NK-92 treated with Interleukin-12 subunit alpha and Interleukin-12 subunit beta, amount 100 ng/mL, for 24 hours (cell line): ENCODE measurements around the gene PRSS53.

Experiments
- DNase-seq: peaks from one replicate; lab custom pipeline; 2025; lab: John Stamatoyannopoulos, UW

PRSS53 gene

GRCh38 chr16:31077592-31078396, 10.9 kb downstream of the PRSS53 start:
- no peak for DNase-seq

DNA sequence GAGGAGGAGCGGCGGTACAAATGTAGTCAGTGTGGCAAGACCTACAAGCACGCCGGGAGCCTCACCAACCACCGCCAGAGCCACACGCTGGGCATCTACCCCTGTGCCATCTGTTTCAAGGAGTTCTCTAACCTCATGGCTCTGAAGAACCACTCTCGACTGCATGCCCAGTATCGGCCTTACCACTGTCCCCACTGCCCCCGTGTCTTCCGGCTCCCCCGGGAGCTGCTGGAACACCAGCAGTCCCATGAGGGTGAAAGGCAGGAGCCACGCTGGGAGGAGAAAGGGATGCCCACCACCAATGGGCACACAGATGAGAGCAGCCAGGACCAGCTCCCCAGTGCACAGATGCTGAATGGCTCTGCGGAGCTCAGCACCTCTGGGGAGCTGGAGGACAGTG, 11.7 kb downstream of the PRSS53 start:
- no peak for DNase-seq

- no peak for DNase-seq
Observed at GRCh38 chr16:31076319-31076718, 12.4 kb downstream of the PRSS53 start.

GRCh38 chr16:31074814-31075183, 13.9 kb downstream of the PRSS53 start:
- no peak for DNase-seq

DNA sequence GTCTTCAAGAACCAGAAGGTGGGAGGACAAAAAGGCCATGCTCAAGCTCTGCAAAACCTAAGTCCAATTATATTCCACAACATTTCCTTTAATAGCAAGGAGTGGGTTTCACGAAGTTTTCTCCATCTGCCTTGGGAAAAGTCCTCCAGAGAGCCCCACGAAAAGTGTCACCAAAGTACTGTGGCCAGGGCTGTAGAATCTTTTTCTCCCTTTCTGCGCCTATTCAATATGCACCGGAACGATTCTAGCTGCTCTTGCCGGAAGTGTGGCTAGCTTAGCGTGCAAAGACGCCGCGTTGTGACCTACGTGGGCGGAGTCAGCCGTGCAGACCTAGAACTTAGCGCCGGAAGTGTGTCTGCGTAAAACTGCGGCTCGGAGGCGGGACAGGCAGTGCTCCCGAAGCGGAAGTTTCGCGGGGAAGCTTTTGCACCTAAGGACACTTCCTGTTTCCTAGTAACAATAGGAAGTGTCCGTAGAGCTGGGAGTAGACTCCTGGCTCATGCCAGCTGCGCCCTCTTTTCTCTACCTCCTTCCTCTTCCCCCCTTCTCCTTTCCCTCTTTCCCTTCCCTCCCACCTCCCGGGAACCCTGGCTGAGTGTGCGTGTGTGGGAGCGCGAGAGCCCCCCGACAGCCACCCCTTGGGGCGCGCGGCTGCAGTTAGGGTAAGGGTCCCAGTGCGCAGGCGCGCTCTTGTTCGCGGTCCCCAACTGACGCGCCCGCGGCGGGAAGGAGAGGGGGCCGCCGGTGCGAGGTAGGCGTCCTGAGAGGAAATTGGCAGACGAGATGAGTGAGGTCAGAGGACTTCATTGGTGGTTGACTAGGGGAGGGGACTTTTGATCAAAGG, 14.6 kb downstream of the PRSS53 start, which contains the start of the genes ZNF646 and ZNF668:
TSS of gene ZNF646 (plus strand) at position 453 of the 844 bp plus-strand sequence. CDS start 1,903 bp downstream, outside the sequence.
TSS of gene ZNF668 (minus strand) at position 271 of the 844 bp plus-strand sequence. CDS start 9,781 bp downstream, outside the sequence.
- peak; percentile 98 for DNase-seq

DNA sequence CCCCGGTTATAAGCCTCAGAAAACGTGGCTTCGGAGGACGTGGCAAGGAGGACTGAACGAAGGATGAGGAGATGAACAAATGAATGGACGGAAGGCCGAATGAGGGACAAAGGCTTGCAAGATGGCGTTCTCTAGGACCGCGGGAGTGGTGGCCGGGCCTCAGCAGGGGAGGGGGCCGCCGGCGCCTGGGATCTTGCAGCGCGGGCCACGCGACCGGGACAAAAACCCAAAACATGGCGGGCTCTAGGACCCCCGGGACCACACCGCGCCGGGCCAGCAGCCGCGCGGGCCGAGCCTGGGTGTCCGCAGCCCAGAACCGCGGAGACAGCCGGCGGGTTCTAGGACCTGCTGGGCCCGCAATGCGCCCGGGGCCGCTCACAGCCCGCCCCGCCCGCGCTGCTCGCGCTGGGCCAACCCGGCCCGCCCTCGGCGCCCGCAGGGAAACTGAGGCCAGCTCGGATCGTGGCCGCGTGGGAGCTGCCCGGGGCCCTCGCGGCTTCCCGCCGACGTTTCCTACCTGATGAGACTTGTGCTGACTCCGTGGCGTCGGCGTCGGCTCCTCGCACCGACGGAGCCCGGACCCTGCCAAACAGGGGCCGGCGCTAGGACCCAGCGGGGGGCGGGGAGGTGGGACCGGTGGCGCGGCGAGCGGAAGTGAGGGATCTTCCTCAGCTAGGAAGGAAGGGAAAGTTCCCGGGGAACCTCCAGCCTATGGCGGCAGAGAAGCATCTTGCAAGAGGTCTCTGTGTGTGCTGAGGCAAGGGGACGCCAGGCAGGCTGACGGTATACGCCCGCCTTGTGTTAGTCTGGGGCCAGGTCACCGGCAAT, 15.4 kb downstream of the PRSS53 start:
- DNase-seq = peak; percentile 87

DNA sequence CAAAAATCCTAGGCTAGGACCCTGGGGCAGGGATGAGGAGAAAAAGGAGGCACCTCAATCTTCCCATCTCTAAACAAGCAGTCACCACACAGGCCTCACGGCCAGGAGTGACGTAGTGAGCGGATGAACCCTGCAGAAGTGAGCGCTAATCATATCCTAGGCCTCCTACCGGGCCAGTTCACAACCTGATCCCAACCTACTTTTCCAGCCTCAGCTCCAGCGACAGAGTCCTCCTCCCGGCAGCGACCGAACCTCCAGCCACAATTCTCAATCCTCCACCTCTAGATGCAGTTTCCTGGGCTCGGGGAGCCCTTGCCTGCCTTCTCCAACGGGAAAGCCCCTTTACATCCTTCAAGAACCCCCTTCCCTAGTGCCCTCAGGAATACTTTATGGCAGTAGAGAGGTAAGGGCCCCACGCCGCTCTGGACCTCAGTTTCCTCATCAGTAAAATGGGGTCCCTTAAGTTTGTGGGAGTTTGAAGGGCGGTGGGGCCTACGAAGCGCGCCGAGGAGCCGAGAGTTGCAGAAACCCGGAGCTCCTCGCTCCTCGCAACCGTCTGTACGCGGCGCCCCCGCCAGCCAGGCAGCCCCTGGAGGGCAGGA, 16.1 kb downstream of the PRSS53 start:
- no peak for DNase-seq

DNA sequence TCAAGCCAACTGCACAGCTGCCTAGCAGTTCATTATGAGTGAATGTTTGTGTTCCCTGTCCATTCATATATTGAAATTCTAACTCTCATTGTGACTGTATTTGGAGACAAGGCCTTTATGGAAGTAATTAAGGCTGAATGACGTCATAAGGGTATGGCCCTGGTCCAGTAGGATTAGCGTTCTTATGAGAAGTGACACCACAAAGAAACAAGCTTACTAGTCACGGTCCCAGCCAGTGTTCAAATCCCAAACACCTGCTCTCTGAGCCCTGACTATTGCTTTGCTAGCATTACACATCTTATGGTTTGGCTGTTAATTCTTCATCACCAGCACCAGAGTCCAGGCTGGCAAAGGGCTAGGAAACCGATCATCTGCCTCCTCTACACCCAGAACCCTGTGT, 16.9 kb downstream of the PRSS53 start:
- DNase-seq = no peak

DNA sequence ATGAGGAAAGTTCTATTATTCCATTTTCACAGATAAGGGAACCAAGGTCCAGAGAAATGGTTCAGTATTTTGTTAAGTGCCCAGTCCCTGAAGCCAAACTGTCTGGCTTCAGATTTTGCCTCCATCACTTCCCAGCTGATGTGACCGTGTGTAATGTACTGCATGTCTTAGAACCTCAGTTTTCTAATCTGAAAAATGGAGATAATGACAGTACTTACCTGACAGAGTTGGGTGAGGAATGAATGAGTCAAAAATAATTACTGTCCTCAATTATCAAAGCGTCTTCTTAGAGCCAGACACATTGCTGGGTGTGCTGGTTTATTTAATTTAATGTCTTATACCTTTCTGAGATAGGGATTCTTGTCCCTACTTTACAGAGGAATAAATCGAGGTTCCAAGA, 21.4 kb downstream of the PRSS53 start:
- no peak for DNase-seq

DNA sequence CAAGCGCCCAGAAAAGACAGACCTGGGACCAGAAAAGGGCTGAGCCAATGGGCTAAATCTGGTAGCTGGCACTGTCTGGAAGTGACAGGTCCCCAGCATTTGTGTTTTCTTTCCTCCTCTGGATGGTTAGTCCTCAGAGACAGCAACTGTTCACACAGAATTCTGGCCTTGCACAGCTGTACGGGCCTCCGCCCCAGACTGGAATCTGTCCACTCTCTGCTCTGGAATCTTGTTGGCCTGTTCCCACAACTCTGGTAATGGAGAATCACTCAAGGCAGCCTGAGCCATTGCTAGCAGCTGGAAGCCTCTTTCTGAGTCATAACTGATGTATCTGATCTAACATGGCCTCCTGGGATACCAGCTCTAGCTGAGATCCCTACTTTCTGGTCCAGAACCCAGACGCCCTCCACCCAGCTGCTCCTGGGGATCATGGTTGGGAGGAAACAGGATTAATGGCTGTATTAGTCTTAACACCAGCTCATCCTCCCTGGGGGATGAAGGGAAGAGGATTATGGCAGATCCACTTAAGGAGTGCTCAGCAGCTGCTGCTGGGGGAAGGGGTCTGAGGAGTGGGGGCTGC, 23.8 kb downstream of the PRSS53 start:
- no peak for DNase-seq

DNA sequence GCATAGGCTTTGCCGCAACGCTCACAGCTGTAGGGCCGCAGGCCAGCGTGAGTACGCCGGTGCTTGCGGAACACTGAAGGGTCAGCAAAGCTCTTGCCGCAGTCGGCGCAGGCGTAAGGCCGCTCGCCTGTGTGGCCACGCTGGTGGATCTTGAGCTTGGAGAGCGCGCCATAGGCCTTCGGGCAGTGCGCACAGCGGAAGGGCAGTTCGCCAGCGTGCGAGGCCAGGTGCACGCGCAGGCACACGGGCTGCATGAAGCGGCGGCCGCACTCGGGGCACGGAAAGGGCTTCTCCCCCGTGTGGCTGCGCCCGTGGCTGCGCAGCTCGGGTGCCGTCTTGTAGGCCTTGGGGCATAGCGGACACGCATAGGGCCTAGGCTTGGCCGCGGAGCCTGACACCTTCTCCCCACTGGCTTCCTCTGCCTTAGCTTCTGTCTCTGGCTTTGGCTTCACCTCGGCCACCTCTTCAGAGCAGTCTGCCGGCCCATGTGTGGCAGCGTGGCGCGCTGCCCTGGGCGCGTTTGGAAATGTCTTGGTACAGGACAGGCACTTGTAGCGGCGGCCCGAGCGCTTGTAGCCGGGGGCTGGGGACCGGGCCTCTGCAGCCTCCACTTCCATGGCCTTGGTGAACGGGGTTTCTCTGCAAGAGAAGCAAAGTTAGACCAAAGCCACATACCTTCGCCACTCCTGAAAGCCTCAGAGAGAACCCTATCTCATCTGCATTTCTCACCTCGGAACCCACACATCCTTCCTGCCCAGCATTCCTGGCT, 24.7 kb downstream of the PRSS53 start:
- no peak for DNase-seq

DNA sequence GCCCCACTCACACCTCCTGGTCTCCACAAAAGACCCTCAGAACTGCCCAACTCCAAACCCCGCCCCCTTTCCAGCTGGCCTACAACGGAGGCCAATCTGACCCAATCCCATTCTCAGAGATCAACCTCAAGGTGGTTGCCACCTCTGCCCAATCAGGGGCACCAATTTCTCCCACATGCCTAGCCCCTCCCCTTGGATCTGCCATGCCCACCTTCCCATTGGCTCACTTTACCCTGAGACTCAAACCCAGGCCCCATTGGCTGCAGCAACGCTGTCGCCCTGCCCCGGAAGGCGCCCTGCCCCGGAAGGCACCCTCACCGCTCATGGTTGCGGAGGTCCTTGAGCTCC, 25.3 kb downstream of the PRSS53 start:
- DNase-seq = no peak

GRCh38 chr16:31061813-31062440, 26.8 kb downstream of the PRSS53 start:
- no peak for DNase-seq

- no peak for DNase-seq
Observed at GRCh38 chr16:31061126-31061812, 27.5 kb downstream of the PRSS53 start.

GRCh38 chr16:31055613-31056012, 33.1 kb downstream of the PRSS53 start:
- DNase-seq = no peak

DNA sequence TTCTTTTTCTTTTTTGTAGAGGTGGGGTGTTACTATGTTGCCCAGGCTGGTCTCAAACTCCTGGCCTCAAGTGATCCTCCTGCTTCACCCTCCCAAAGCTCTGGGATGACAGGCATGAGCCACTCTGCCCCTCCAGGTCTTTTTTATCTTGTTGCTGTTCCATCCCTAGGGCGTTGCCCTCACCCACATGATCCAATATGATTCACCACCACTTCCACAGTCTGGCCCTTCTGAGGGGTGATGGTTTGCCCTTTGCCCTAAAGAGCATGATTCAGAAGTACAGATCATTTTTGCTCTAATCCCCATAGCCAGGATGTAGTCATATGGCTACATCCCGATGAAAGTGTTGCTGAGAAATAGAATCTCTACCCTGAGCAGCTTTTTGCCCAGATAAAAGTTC, 36.6 kb downstream of the PRSS53 start:
- no peak for DNase-seq

GRCh38 chr16:31050280-31051030, 38.3 kb downstream of the PRSS53 start:
- DNase-seq = no peak

GRCh38 chr16:31043898-31044481, 44.8 kb downstream of the PRSS53 start:
- DNase-seq = no peak
